Activated B cell treated with CpG ODN at 0.5 μM for 24 hours (primary cell): Measurements from ENCODE around the gene IQCE. TPM values are rescaled to one million over a fixed set of nuclear protein-coding genes. Genes with fewer than 3 reads are reported as not detected.

Experiments used
- ATAC-seq: fragments of 200-7000 bp; cut with Tn5 transposase; one replicate; pipeline ENCODE4 v1.10.0; 2021; ENCODE audit warnings: low read depth, mild to moderate bottlenecking, moderate library complexity
- CTCF ChIA-PET: fragments of 350-600 bp; sonication (Branson Sonifier 250); formaldehyde crosslinking; loops from one replicate; lab custom pipeline; 2021; ENCODE audit warnings: antibody characterized with exemption; lab: Charles Lee
- POLR2A ChIA-PET: fragments of 350-600 bp; sonication (Branson Sonifier 250); formaldehyde crosslinking; loops from one replicate; lab custom pipeline; 2021; ENCODE audit warnings: antibody characterized with exemption; lab: Charles Lee
- DNase-seq: peaks from one replicate; pipeline ENCODE4 v3.0.0; 2022
- H3K27ac Mint-ChIP-seq: one replicate; pipeline ENCODE4 v1.8.0; 2020; ENCODE audit warnings: mixed read lengths
- H3K27me3 Mint-ChIP-seq: one replicate; pipeline ENCODE4 v1.8.0; 2021; ENCODE audit warnings: mixed read lengths
- H3K36me3 Mint-ChIP-seq: one replicate; pipeline ENCODE4 v1.8.0; 2021; ENCODE audit warnings: low read depth, mixed read lengths
- H3K4me1 Mint-ChIP-seq: one replicate; pipeline ENCODE4 v1.8.0; 2021; ENCODE audit warnings: mixed read lengths
- H3K4me3 Mint-ChIP-seq: one replicate; pipeline ENCODE4 v1.8.0; 2020; ENCODE audit warnings: mild to moderate bottlenecking, mixed read lengths
- H3K9me3 Mint-ChIP-seq: one replicate; pipeline ENCODE4 v1.8.0; 2020; ENCODE audit warnings: mixed read lengths
- CTCF ChIP-seq: fragments of 200-600 bp; IDR thresholded peaks from one replicate; pipeline ENCODE4 v1.8.0; 2022; ENCODE audit warnings: antibody characterized with exemption, mild to moderate bottlenecking
- intact Hi-C: fragments of 100-400 bp; cut with micrococcal nuclease; formaldehyde crosslinking; loops from one replicate; pipeline ENCODE4 v1.15.1; 2024
- total RNA-seq: library from RNA; stranded (reverse); gene quantifications from 2 replicates; pipeline ENCODE4 v1.2.3, GENCODE V29; 2022

The IQCE gene
- total RNA-seq, 1 donor from 2014 or later: 7.7 TPM

GRCh38 chr7:2661602-2662272 is 103.0 kb downstream of the IQCE start:
- H3K27ac Mint-ChIP-seq: no peak overlapping the region
- CTCF ChIA-PET: no interaction called here
- ATAC-seq (no peak), DNase-seq (no peak)
- H3K27me3 Mint-ChIP-seq: no peaks in the 10 kb centered on the region
- H3K9me3 Mint-ChIP-seq: no peaks in the 10 kb centered on the region
- no peaks in the 10 kb centered on the region for H3K4me1 Mint-ChIP-seq
- no peak overlapping the region for H3K4me3 Mint-ChIP-seq
- H3K36me3 Mint-ChIP-seq: peaks cover 9% of the 10 kb centered on the region
- POLR2A ChIA-PET: interaction anchor here (0.6 kb wide), 1 partner anchor 109 kb away, joined by 3 read pairs; no protein-coding TSS in a partner anchor
- intact Hi-C loops: no loop called here
- TF ChIP-seq CTCF: no peak

GRCh38 chr7:2662273-2663120 is 103.7 kb downstream of the IQCE start:
- H3K4me3 Mint-ChIP-seq: no peak overlapping the region
- CTCF ChIA-PET: no interaction called here
- POLR2A ChIA-PET: interaction anchor here (0.6 kb wide), 1 partner anchor 110 kb away, joined by 3 read pairs; no protein-coding TSS in a partner anchor
- no peaks in the 10 kb centered on the region for H3K27me3 Mint-ChIP-seq
- H3K4me1 Mint-ChIP-seq: no peaks in the 10 kb centered on the region
- intact Hi-C loops: no loop called here
- H3K9me3 Mint-ChIP-seq: no peaks in the 10 kb centered on the region
- no peak for TF ChIP-seq CTCF
- ATAC-seq (no peak), DNase-seq (no peak)
- peaks cover 9% of the 10 kb centered on the region for H3K36me3 Mint-ChIP-seq
- no peak overlapping the region for H3K27ac Mint-ChIP-seq

GRCh38 chr7:2663121-2663886 is 104.5 kb downstream of the IQCE start:
- H3K36me3 Mint-ChIP-seq: peaks cover 9% of the 10 kb centered on the region
- no peak overlapping the region for H3K4me3 Mint-ChIP-seq
- H3K27ac Mint-ChIP-seq: no peak overlapping the region
- POLR2A ChIA-PET: no interaction called here
- intact Hi-C loops: no loop called here
- DNase-seq (no peak), ATAC-seq (no peak)
- TF ChIP-seq CTCF: no peak
- H3K27me3 Mint-ChIP-seq: peaks cover 3% of the 10 kb centered on the region
- CTCF ChIA-PET: no interaction called here
- H3K9me3 Mint-ChIP-seq: no peaks in the 10 kb centered on the region
- no peaks in the 10 kb centered on the region for H3K4me1 Mint-ChIP-seq

- Mint-ChIP-seq H3K27me3 (peaks cover 3% of the 10 kb centered on the region), H3K4me3 (no peak overlapping the region), H3K4me1 (no peaks in the 10 kb centered on the region), H3K27ac (no peak overlapping the region), H3K9me3 (no peaks in the 10 kb centered on the region), H3K36me3 (peaks cover 9% of the 10 kb centered on the region)
- no peak for ATAC-seq
- no peak for DNase-seq
- ChIA-PET CTCF (no interaction called here), POLR2A (no interaction called here)
- intact Hi-C loops: no loop called here
- TF ChIP-seq CTCF: no peak
Measured at GRCh38 chr7:2663960-2664359, 105.2 kb downstream of the IQCE start.

Other genes starting within 250 kb of the IQCE start
- gene SNX8, start 244.5 kb upstream of the IQCE start, total RNA-seq: 175 and 181 TPM in 2 replicates
- gene EIF3B, start 204.2 kb upstream of the IQCE start, total RNA-seq: 198 and 202 TPM in 2 replicates
- 10.3 and 14.4 TPM in 2 replicates for gene CHST12, start 155.4 kb upstream of the IQCE start, total RNA-seq
- gene GRIFIN, start 82.6 kb upstream of the IQCE start, total RNA-seq: not detected in 2 replicates
- gene LFNG, start 39.2 kb upstream of the IQCE start, total RNA-seq: 87.4 and 95.8 TPM in 2 replicates
- 29.6 and 31.7 TPM in 2 replicates for gene BRAT1, start 3.5 kb upstream of the IQCE start, total RNA-seq
- 20.7 and 25.4 TPM in 2 replicates for gene TTYH3, start 73.0 kb downstream of the IQCE start, total RNA-seq
- gene AMZ1, start 129.2 kb downstream of the IQCE start, total RNA-seq: 5.9 and 8.3 TPM in 2 replicates